GM21825 (cell line): ENCODE data around the gene OPCML.
A peak's percentile ranks its signal among the peaks of the same experiment; 100 is the strongest.

Experiments used
- ATAC-seq: cut with Tn5 transposase; IDR thresholded peaks from one replicate; pipeline ENCODE4 v1.9.1; 2021; ENCODE audit warnings: mild to moderate bottlenecking, moderate library complexity; ENCODE audit not compliant: unreplicated experiment

OPCML gene

GRCh38 chr11:133541021-133541719 is 8.9 kb upstream of the OPCML start:
- no peak for ATAC-seq

- ATAC-seq = no peak
Measured at GRCh38 chr11:133536198-133536597, 3.9 kb upstream of the OPCML start.

GRCh38 chr11:133533205-133533604 is 904 bp upstream of the OPCML start:
- ATAC-seq = no peak

- ATAC-seq = no peak
Measured at GRCh38 chr11:133531458-133531857, 843 bp downstream of the OPCML start.

- ATAC-seq = no peak
Measured at GRCh38 chr11:133530501-133530835, 1.8 kb downstream of the OPCML start.

GRCh38 chr11:133529807-133530500 is 2.3 kb downstream of the OPCML start:
- ATAC-seq = no peak

- no peak for ATAC-seq
Measured at GRCh38 chr11:133526790-133527189, 5.5 kb downstream of the OPCML start.

GRCh38 chr11:133525976-133526375 is 6.3 kb downstream of the OPCML start:
- ATAC-seq = no peak

GRCh38 chr11:133524488-133524887 is 7.8 kb downstream of the OPCML start:
- no peak for ATAC-seq

GRCh38 chr11:133522344-133522743 is 10.0 kb downstream of the OPCML start:
- no peak for ATAC-seq

- ATAC-seq = no peak
Measured at GRCh38 chr11:133521502-133521901, 10.8 kb downstream of the OPCML start.

- ATAC-seq = no peak
Measured at GRCh38 chr11:133520707-133521106, 11.6 kb downstream of the OPCML start.

- ATAC-seq = no peak
Measured at GRCh38 chr11:133519560-133519959, 12.7 kb downstream of the OPCML start.

- ATAC-seq = no peak
Measured at GRCh38 chr11:133518702-133519264, 13.5 kb downstream of the OPCML start.

GRCh38 chr11:133516845-133517244 is 15.5 kb downstream of the OPCML start:
- no peak for ATAC-seq

GRCh38 chr11:133515107-133515506 is 17.2 kb downstream of the OPCML start:
- no peak for ATAC-seq

GRCh38 chr11:133509924-133510697 is 22.2 kb downstream of the OPCML start:
- ATAC-seq = no peak

- ATAC-seq = no peak
Measured at GRCh38 chr11:133508468-133508867, 23.8 kb downstream of the OPCML start.

GRCh38 chr11:133507185-133507584 is 25.1 kb downstream of the OPCML start:
- ATAC-seq = no peak

GRCh38 chr11:133506551-133507094 is 25.7 kb downstream of the OPCML start:
- no peak for ATAC-seq

- peak; percentile 80 for ATAC-seq
Measured at GRCh38 chr11:133506023-133506422, 26.3 kb downstream of the OPCML start.
